T-cell (primary cell): ENCODE results near the gene PNLIPRP2. TPM values are rescaled to one million over a fixed set of nuclear protein-coding genes. Genes with fewer than 3 reads are reported as not detected.

ENCODE experiments used
- ATAC-seq, 4 experiments: fragments of 200-7000 bp in 3 of 4; fragments of 150-1000 bp in 1 of 4; cut with Tn5 transposase; replicated peaks in 1 of 4; 1 replicate in 3 of 4; 2 replicates in 1 of 4; pipeline ENCODE4 v1.10.0; 2021; ENCODE audit warnings: moderate library complexity in 3 of 4, mild to moderate bottlenecking in 2 of 4, moderate number of reproducible peaks in 1 of 4
- CTCF ChIA-PET, 2 donors: fragments of 300-600 bp; sonication (Branson Sonifier 250); formaldehyde crosslinking; loops; one replicate each; lab custom pipeline; 2022; ENCODE audit warnings: antibody characterized with exemption in 2 of 2; lab: Charles Lee
- POLR2A ChIA-PET, 2 donors: fragments of 300-600 bp; sonication (Branson Sonifier 250); formaldehyde crosslinking; loops; one replicate each; lab custom pipeline; 2022; ENCODE audit warnings: antibody characterized with exemption in 2 of 2; lab: Charles Lee
- DNase-seq, 35 experiments: peaks; one replicate each; pipeline versions ENCODE4 v3.0.0 to v3.0.0-alpha.2; 2013 to 2023
- H3K27ac ChIP-seq: one replicate; pipeline ENCODE4 v1.5.1; 2013; ENCODE audit warnings: low read length
- H3K27me3 ChIP-seq, 2 experiments: replicated peaks in 1 of 2; 1 replicate in 1 of 2; 2 replicates in 1 of 2; pipeline versions ENCODE4 v1.6.1 to v1.7.0; 2013; ENCODE audit warnings: low read length in 1 of 2, mixed read lengths in 1 of 2; ENCODE audit not compliant: control insufficient read depth in 2 of 2, insufficient read depth in 2 of 2; ENCODE audit errors: extremely low read depth in 1 of 2
- H3K36me3 ChIP-seq, 2 donors: 1 replicate in 1 of 2; 2 replicates in 1 of 2; pipeline versions ENCODE4 v1.6.1 to v1.7.0; 2013; ENCODE audit warnings: low read length in 1 of 2; ENCODE audit not compliant: control insufficient read depth in 2 of 2, insufficient read depth in 1 of 2; ENCODE audit errors: extremely low read depth in 1 of 2
- H3K4me1 ChIP-seq, 2 experiments: 1 replicate in 1 of 2; 2 replicates in 1 of 2; pipeline versions ENCODE4 v1.6.1 to v1.7.0; 2013; ENCODE audit warnings: low read length in 2 of 2, mixed read lengths in 1 of 2; ENCODE audit not compliant: insufficient read depth in 2 of 2, control insufficient read depth in 1 of 2; ENCODE audit errors: extremely low read depth in 1 of 2
- H3K4me3 ChIP-seq, 2 donors: 1 replicate in 1 of 2; 2 replicates in 1 of 2; pipeline versions ENCODE4 v1.5.1 to v1.7.0; 2013; ENCODE audit warnings: mild to moderate bottlenecking in 2 of 2, low read length in 1 of 2, moderate library complexity in 1 of 2; ENCODE audit not compliant: control insufficient read depth in 1 of 2; ENCODE audit errors: extremely low read depth in 1 of 2
- H3K9me3 ChIP-seq: 2 replicates; pipeline ENCODE4 v1.7.0; 2013
- H3K27ac Mint-ChIP-seq, 2 donors: one replicate each; pipeline ENCODE4 v1.8.0; 2020 to 2021; ENCODE audit warnings: mild to moderate bottlenecking in 2 of 2, mixed read lengths in 2 of 2
- H3K27me3 Mint-ChIP-seq, 2 donors: one replicate each; pipeline ENCODE4 v1.8.0; 2021 to 2022; ENCODE audit warnings: mixed read lengths in 2 of 2
- H3K36me3 Mint-ChIP-seq: one replicate; pipeline ENCODE4 v1.8.0; 2021; ENCODE audit warnings: mixed read lengths
- H3K4me1 Mint-ChIP-seq, 3 donors: one replicate each; pipeline ENCODE4 v1.8.0; 2020 to 2022; ENCODE audit warnings: mixed read lengths in 3 of 3, mild to moderate bottlenecking in 1 of 3
- H3K4me3 Mint-ChIP-seq, 3 donors: one replicate each; pipeline ENCODE4 v1.8.0; 2020 to 2022; ENCODE audit warnings: mild to moderate bottlenecking in 3 of 3, mixed read lengths in 3 of 3, moderate library complexity in 3 of 3
- H3K9me3 Mint-ChIP-seq, 3 donors: one replicate each; pipeline ENCODE4 v1.8.0; 2020 to 2022; ENCODE audit warnings: mixed read lengths in 3 of 3
- WGBS: methylation state at CpG from one replicate; pipeline ENCODE4 v1.1.5; 2013; ENCODE audit warnings: missing lambda C conversion rate; ENCODE audit not compliant: insufficient coverage; 5-methylcytosine and 5-hydroxymethylcytosine counted together
- total RNA-seq, 35 experiments: library from RNA in 6 of 35; stranded (reverse) in 6 of 35; fragments of 120-200 nt in 1 of 35; gene quantifications; one replicate each; pipeline versions ENCODE4 v1.2.1 to v1.2.4 and lab custom pipeline; 2013 to 2026

Gene PNLIPRP2
- total RNA-seq, 5 donors from 2014 or later (not counting 1 experiment from before 2014, with no cell fraction given), result 0.82 to 0.96 (median 0.89) TPM; not detected in 2

DNA sequence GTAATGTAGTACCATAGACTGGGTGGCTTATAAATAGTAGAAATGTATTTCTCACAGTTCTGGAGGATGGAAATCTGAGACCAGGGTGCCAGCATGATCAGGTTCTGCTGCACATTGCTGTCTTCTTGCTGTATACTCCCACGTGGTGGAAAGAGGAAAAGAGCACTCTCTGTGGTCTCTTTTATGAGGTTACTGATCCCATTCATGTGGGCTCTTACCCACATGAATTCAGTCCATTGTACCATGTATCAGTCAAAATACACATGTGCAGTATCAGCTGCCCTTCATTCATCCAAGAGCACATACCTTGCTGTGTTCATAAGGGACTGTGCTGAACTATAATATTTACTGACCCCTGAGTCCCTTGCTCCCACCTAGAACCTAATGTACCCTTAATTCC, 17.1 kb downstream of the PNLIPRP2 start:
- Histone ChIP-seq H3K36me3 (no peaks in the 10 kb centered on the region), H3K4me1 (peaks cover 0 to 2% of the 10 kb centered on the region in 2 experiments), H3K9me3 (no peaks in the 10 kb centered on the region), H3K27ac (no peak overlapping the region), H3K27me3 (peaks cover 2 to 11% of the 10 kb centered on the region in 2 experiments), H3K4me3 (no peak overlapping the region)
- ATAC-seq, result no peak
- CTCF ChIA-PET, result no interaction called here
- Mint-ChIP-seq H3K4me3 (no peak overlapping the region), H3K27ac (no peak overlapping the region), H3K36me3 (no peaks in the 10 kb centered on the region), H3K27me3 (peaks cover 6 to 22% of the 10 kb centered on the region in 2 donors), H3K4me1 (no peaks in the 10 kb centered on the region), H3K9me3 (peaks cover 0 to 4% (median 3%) of the 10 kb centered on the region in 3 donors)
- no peak for DNase-seq
- POLR2A ChIA-PET, result no interaction called here
- 0% methylated on average over 1 of the region's 1 CpG for WGBS

DNA sequence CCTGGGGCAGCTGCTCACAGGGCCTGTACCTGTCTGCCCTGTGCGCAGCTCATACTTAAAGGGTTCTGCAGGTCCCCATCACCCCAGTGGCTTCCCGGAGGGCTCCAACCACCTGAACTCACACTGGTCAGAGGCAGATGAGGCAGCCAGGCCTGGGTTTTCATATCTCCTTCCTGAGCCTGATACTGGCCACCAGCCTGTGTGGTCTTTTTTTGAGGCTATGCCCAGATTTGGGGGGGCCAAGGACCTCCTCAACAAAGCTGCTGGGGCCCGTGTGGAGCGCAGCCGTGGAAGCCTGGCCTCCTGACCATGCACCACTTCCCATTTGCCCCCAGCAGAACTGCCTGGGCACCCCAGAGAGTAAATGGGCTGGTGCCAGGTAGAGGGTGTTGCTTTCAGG, 25.7 kb downstream of the PNLIPRP2 start:
- H3K36me3 ChIP-seq, result no peaks in the 10 kb centered on the region
- H3K4me3 ChIP-seq, result no peak overlapping the region
- no peaks in the 10 kb centered on the region for H3K36me3 Mint-ChIP-seq
- no peak overlapping the region for H3K4me3 Mint-ChIP-seq
- H3K27ac Mint-ChIP-seq, result no peak overlapping the region
- peaks cover 0 to 24% (median 7%) of the 10 kb centered on the region in 3 donors for H3K9me3 Mint-ChIP-seq
- peaks cover 6 to 25% of the 10 kb centered on the region in 2 donors for H3K27me3 Mint-ChIP-seq
- POLR2A ChIA-PET, result no interaction called here
- CTCF ChIA-PET, result no interaction called here
- 94% methylated on average over 2 of the region's 5 CpGs for WGBS
- ATAC-seq (no peak), DNase-seq (no peak)
- no peaks in the 10 kb centered on the region for H3K9me3 ChIP-seq
- no peak overlapping the region for H3K27ac ChIP-seq
- H3K4me1 Mint-ChIP-seq, result no peaks in the 10 kb centered on the region
- no peaks in the 10 kb centered on the region for H3K4me1 ChIP-seq
- H3K27me3 ChIP-seq, result no peaks in the 10 kb centered on the region

DNA sequence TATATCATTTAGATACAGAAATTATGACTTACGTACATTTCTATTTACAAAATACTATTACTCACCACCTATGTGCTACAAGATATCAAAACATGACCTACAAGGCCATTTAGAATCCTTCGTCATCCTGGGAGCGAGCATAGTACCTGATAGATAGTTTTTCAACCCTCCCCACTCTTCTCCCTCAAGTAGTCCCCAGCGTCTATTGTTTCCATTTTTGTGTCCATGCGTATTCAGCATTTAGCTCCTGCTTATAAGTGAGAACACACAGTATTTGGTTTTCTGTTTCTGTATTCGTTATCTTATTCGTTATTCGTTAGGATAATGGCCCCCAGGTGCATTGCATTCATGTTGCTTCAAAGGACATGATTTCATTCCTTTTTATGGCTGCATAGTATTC, 28.1 kb downstream of the PNLIPRP2 start:
- H3K9me3 Mint-ChIP-seq, result peaks cover 0 to 24% (median 3%) of the 10 kb centered on the region in 3 donors
- H3K9me3 ChIP-seq, result no peaks in the 10 kb centered on the region
- no peaks in the 10 kb centered on the region for H3K4me1 Mint-ChIP-seq
- DNase-seq (no peak), ATAC-seq (no peak)
- WGBS, result 92% methylated on average over 2 of the region's 8 CpGs
- H3K27me3 ChIP-seq, result no peaks in the 10 kb centered on the region
- no peak overlapping the region for H3K27ac ChIP-seq
- no peak overlapping the region for H3K4me3 Mint-ChIP-seq
- no peak overlapping the region for H3K27ac Mint-ChIP-seq
- ChIA-PET CTCF (no interaction called here), POLR2A (no interaction called here)
- H3K36me3 ChIP-seq, result no peaks in the 10 kb centered on the region
- H3K27me3 Mint-ChIP-seq, result peaks cover 1 to 24% of the 10 kb centered on the region in 2 donors
- no peaks in the 10 kb centered on the region for H3K4me1 ChIP-seq
- H3K4me3 ChIP-seq, result no peak overlapping the region
- H3K36me3 Mint-ChIP-seq, result no peaks in the 10 kb centered on the region

DNA sequence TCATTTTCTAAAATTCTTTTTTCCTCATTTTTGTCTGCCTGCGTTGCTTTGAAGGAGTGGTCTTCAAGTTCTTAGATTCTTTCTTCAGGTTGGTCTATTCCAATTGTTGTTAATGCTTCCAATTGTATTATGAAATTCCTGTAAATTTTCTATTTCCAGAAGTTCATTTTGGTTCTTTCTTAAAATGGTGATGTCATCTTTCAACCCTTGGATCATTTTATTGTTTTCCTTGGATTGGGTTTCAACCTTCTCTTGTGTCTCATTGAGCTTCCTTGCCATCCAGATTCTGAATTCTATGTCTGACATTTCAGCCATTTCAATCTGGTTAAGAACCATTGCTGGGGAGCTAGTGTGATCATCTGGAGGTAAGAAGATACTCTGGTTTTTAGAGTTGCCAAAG, 33.1 kb downstream of the PNLIPRP2 start:
- ChIA-PET POLR2A (no interaction called here), CTCF (no interaction called here)
- DNase-seq (no peak), ATAC-seq (no peak)
- no peak overlapping the region for H3K4me3 ChIP-seq
- peaks cover 6 to 18% of the 10 kb centered on the region in 2 donors for H3K27me3 Mint-ChIP-seq
- H3K27me3 ChIP-seq, result peaks cover 0 to 10% of the 10 kb centered on the region in 2 experiments
- H3K36me3 ChIP-seq, result no peaks in the 10 kb centered on the region
- no peaks in the 10 kb centered on the region for H3K9me3 ChIP-seq
- no peak overlapping the region for H3K27ac Mint-ChIP-seq
- H3K9me3 Mint-ChIP-seq, result peaks cover 0 to 20% (median 3%) of the 10 kb centered on the region in 3 donors
- no CpG with 5 or more reads among the region's 1 CpG for WGBS
- no peak overlapping the region for H3K4me3 Mint-ChIP-seq
- H3K27ac ChIP-seq, result no peak overlapping the region
- no peaks in the 10 kb centered on the region for H3K4me1 ChIP-seq
- no peaks in the 10 kb centered on the region for H3K36me3 Mint-ChIP-seq
- H3K4me1 Mint-ChIP-seq, result no peaks in the 10 kb centered on the region

DNA sequence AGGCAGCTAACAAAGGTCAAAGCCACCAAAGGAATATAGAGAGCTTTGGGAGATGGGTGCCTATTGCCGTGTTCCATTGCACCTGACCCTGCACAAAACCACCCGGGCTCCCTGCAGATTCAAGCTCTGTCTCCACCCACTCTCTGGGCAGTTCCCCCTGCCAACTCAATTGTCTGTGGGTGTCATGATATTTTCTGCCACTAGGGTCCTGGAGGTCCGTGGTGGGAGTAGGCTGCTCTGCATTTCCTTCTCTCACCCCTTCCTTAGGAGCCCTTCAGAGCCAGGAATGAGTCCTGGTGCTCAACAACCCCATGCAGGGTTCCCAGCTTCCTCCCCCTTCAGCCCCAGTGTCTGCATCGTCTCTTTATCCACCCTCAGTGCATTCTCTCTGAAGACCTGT, 34.1 kb downstream of the PNLIPRP2 start:
- H3K36me3 ChIP-seq, result no peaks in the 10 kb centered on the region
- ATAC-seq, result no peak
- H3K9me3 Mint-ChIP-seq, result peaks cover 0 to 14% (median 3%) of the 10 kb centered on the region in 3 donors
- no peak overlapping the region for H3K4me3 Mint-ChIP-seq
- ChIA-PET POLR2A (no interaction called here), CTCF (no interaction called here)
- H3K4me3 ChIP-seq, result no peak overlapping the region
- H3K27me3 Mint-ChIP-seq, result peaks cover 6 to 18% of the 10 kb centered on the region in 2 donors
- H3K9me3 ChIP-seq, result no peaks in the 10 kb centered on the region
- no peak for DNase-seq
- no peaks in the 10 kb centered on the region for H3K4me1 Mint-ChIP-seq
- H3K27ac Mint-ChIP-seq, result no peak overlapping the region
- H3K27ac ChIP-seq, result no peak overlapping the region
- H3K4me1 ChIP-seq, result no peaks in the 10 kb centered on the region
- WGBS, result 56% methylated on average over 1 of the region's 4 CpGs
- no peaks in the 10 kb centered on the region for H3K36me3 Mint-ChIP-seq
- H3K27me3 ChIP-seq, result peaks cover 0 to 12% of the 10 kb centered on the region in 2 experiments

DNA sequence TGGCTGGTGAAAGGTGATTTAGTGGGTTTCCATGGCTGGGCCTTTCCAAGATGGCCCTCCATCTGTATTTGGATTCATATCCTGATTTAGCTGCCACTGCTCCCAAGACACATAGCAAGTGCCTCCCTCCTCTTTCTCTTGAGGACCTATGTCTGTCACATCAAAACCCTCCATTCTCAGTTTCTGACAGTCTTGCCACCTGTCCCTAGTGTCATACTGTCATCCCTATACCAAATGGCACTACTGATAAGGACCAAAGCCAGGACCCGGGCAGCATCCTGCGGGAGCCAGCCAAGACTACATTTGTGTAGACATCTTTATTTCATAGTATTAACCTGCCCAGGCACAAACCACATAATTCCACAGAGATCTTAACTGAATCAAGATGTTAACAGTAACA, 34.8 kb downstream of the PNLIPRP2 start:
- ATAC-seq (no peak), DNase-seq (no peak)
- peaks cover 6 to 21% of the 10 kb centered on the region in 2 donors for H3K27me3 Mint-ChIP-seq
- peaks cover 0 to 10% (median 0%) of the 10 kb centered on the region in 3 donors for H3K9me3 Mint-ChIP-seq
- WGBS, result 93% methylated on average over 2 of the region's 2 CpGs
- ChIA-PET POLR2A (no interaction called here), CTCF (no interaction called here)
- H3K9me3 ChIP-seq, result no peaks in the 10 kb centered on the region
- no peaks in the 10 kb centered on the region for H3K4me1 Mint-ChIP-seq
- peaks cover 0 to 12% of the 10 kb centered on the region in 2 experiments for H3K27me3 ChIP-seq
- H3K4me3 ChIP-seq, result no peak overlapping the region
- H3K36me3 ChIP-seq, result no peaks in the 10 kb centered on the region
- H3K27ac ChIP-seq, result no peak overlapping the region
- H3K4me3 Mint-ChIP-seq, result no peak overlapping the region
- H3K36me3 Mint-ChIP-seq, result no peaks in the 10 kb centered on the region
- no peak overlapping the region for H3K27ac Mint-ChIP-seq
- H3K4me1 ChIP-seq, result no peaks in the 10 kb centered on the region

DNA sequence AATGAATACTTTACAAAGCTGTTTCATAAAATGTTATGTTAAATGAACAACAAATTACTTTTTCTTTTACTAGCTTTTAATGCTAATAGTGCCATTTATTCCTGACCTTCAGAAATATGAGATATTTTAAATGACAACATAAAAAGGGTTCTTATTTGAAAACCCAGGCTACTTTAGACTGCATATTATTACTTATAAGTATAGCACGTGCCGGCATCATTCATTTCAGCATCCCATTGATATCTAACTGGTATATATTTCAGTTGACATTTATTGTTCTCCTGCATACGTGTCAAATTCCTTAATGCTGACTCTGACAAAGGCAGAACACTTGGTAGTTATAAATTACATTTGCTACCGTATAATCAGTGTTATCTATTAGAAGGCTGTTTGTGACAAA, 35.3 kb downstream of the PNLIPRP2 start:
- no peak overlapping the region for H3K27ac Mint-ChIP-seq
- ATAC-seq, result no peak
- no peaks in the 10 kb centered on the region for H3K36me3 Mint-ChIP-seq
- no peak overlapping the region for H3K4me3 Mint-ChIP-seq
- H3K27me3 Mint-ChIP-seq, result peaks cover 6 to 22% of the 10 kb centered on the region in 2 donors
- no peak for DNase-seq
- POLR2A ChIA-PET, result no interaction called here
- Histone ChIP-seq H3K4me1 (no peaks in the 10 kb centered on the region), H3K27me3 (peaks cover 0 to 15% of the 10 kb centered on the region in 2 experiments), H3K27ac (no peak overlapping the region), H3K36me3 (no peaks in the 10 kb centered on the region), H3K9me3 (no peaks in the 10 kb centered on the region), H3K4me3 (no peak overlapping the region)
- no CpG with 5 or more reads among the region's 4 CpGs for WGBS
- H3K4me1 Mint-ChIP-seq, result no peaks in the 10 kb centered on the region
- peaks cover 0 to 5% (median 0%) of the 10 kb centered on the region in 3 donors for H3K9me3 Mint-ChIP-seq
- CTCF ChIA-PET, result no interaction called here
